Endodermal cell (in vitro differentiated cells): ENCODE measurements around the gene FRMPD4. TPM values are rescaled to one million over a fixed set of nuclear protein-coding genes. Genes with fewer than 3 reads are reported as not detected.

Experiments
- DNase-seq: peaks from one replicate; pipeline ENCODE4 v3.0.0-alpha.2; 2017
- H3K27ac ChIP-seq: 2 replicates; pipeline ENCODE4 v1.5.1; 2013; ENCODE audit warnings: mild to moderate bottlenecking, low read depth, low read length, moderate library complexity
- H3K27me3 ChIP-seq: 2 replicates; pipeline ENCODE4 v1.6.1; 2013; ENCODE audit warnings: mild to moderate bottlenecking, low read length, moderate library complexity; ENCODE audit not compliant: insufficient read depth, control insufficient read depth, poor library complexity, severe bottlenecking
- H3K36me3 ChIP-seq: 2 replicates; pipeline ENCODE4 v1.7.0; 2013; ENCODE audit warnings: mild to moderate bottlenecking, low read length, moderate library complexity; ENCODE audit not compliant: control insufficient read depth, insufficient read depth
- H3K4me1 ChIP-seq: one replicate; pipeline ENCODE4 v1.7.0; 2013; ENCODE audit warnings: low read length; ENCODE audit not compliant: control insufficient read depth, insufficient read depth
- H3K4me3 ChIP-seq: 2 replicates; pipeline ENCODE4 v1.5.1; 2013; ENCODE audit warnings: mild to moderate bottlenecking, low read length, moderate library complexity
- H3K9ac ChIP-seq: 2 replicates; pipeline ENCODE4 v1.6.1; 2013; ENCODE audit warnings: mild to moderate bottlenecking, low read length, moderate library complexity; ENCODE audit not compliant: poor library complexity, severe bottlenecking; ENCODE audit errors: extremely low read depth
- H3K9me3 ChIP-seq: 2 replicates; pipeline ENCODE4 v1.6.1; 2013; ENCODE audit warnings: mild to moderate bottlenecking, low read length, moderate library complexity; ENCODE audit not compliant: control insufficient read depth
- H3K27ac Mint-ChIP-seq: 2 replicates; pipeline ENCODE4 v1.8.0; 2020; ENCODE audit warnings: mixed read lengths
- H3K27me3 Mint-ChIP-seq: 2 replicates; pipeline ENCODE4 v1.8.0; 2021; ENCODE audit warnings: mild to moderate bottlenecking, mixed read lengths; ENCODE audit not compliant: insufficient read depth
- H3K36me3 Mint-ChIP-seq: 2 replicates; pipeline ENCODE4 v1.8.0; 2020; ENCODE audit warnings: low read depth, mixed read lengths
- H3K4me1 Mint-ChIP-seq: 2 replicates; pipeline ENCODE4 v1.8.0; 2020; ENCODE audit warnings: mixed read lengths
- H3K4me3 Mint-ChIP-seq: 2 replicates; pipeline ENCODE4 v1.8.0; 2020; ENCODE audit warnings: mild to moderate bottlenecking, moderate library complexity, mixed read lengths
- H3K9me3 Mint-ChIP-seq: 2 replicates; pipeline ENCODE4 v1.8.0; 2020; ENCODE audit warnings: mild to moderate bottlenecking, mixed read lengths
- WGBS, 2 experiments: methylation state at CpG; one replicate each; pipeline versions ENCODE4 v1.1.5 to v1.1.7; 2013; ENCODE audit warnings: missing lambda C conversion rate in 2 of 2, mixed read lengths in 1 of 2; ENCODE audit not compliant: insufficient coverage in 1 of 2, insufficient read length in 1 of 2; 5-methylcytosine and 5-hydroxymethylcytosine counted together
- total RNA-seq, 2 donors: library from RNA; stranded (reverse); fragmentation: NEBNext Ultra II Directional in 1 of 2; extraction: Animal tissue kit (Norgen Biotek cat#: 25700) in 1 of 2; gene quantifications; 2 replicates in 1 of 2; 3 replicates in 1 of 2; pipeline ENCODE4 v1.2.1, GENCODE V29; 2021
- TF ChIP-seq, protein P1 (sequence below): fragments of 200-600 bp; sonication (generic); conservative IDR thresholded peaks from 2 replicates; pipeline ENCODE4 v1.5.0; 2021; ENCODE audit warnings: antibody characterized with exemption, mild to moderate bottlenecking

FRMPD4 gene
- total RNA-seq, 2 donors from 2014 or later, result 0.09 to 0.81 TPM

DNA sequence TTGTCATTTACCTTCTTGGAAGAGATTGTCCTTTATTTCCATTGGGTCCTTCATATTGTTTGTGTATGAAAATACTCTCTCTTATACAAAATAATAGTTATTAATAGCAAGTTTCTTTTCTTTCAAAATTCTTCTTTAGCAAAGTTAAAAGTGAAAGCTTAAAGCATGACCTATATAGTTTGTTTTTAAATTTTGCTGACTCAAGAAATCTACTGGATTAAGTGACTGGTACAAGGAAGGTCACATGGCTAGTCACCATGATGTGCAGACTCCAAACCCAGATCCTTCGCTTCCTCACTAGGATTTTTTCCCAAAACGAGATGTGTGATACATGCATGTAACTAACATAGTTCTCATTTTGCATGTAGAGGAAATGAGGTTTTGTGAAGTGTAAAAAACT, 322.7 kb downstream of the FRMPD4 start:
- TF ChIP-seq, protein P1, sequence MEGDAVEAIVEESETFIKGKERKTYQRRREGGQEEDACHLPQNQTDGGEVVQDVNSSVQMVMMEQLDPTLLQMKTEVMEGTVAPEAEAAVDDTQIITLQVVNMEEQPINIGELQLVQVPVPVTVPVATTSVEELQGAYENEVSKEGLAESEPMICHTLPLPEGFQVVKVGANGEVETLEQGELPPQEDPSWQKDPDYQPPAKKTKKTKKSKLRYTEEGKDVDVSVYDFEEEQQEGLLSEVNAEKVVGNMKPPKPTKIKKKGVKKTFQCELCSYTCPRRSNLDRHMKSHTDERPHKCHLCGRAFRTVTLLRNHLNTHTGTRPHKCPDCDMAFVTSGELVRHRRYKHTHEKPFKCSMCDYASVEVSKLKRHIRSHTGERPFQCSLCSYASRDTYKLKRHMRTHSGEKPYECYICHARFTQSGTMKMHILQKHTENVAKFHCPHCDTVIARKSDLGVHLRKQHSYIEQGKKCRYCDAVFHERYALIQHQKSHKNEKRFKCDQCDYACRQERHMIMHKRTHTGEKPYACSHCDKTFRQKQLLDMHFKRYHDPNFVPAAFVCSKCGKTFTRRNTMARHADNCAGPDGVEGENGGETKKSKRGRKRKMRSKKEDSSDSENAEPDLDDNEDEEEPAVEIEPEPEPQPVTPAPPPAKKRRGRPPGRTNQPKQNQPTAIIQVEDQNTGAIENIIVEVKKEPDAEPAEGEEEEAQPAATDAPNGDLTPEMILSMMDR, result no peak
- H3K9me3 Mint-ChIP-seq, result peaks cover 5% of the 10 kb centered on the region
- no peak overlapping the region for H3K27ac Mint-ChIP-seq
- no peaks in the 10 kb centered on the region for H3K27me3 Mint-ChIP-seq
- Histone ChIP-seq H3K27ac (no peak overlapping the region), H3K9me3 (no peaks in the 10 kb centered on the region), H3K27me3 (no peaks in the 10 kb centered on the region), H3K4me1 (no peaks in the 10 kb centered on the region), H3K9ac (no peak overlapping the region), H3K4me3 (no peak overlapping the region), H3K36me3 (no peaks in the 10 kb centered on the region)
- H3K36me3 Mint-ChIP-seq, result no peaks in the 10 kb centered on the region
- WGBS, 2 experiments, result 91% methylated on average over 2 of the region's 2 CpGs; no CpG with 5 or more reads in 1 of the 2 experiments
- H3K4me3 Mint-ChIP-seq, result no peak overlapping the region
- peaks cover 17% of the 10 kb centered on the region for H3K4me1 Mint-ChIP-seq
- DNase-seq, result no peak

DNA sequence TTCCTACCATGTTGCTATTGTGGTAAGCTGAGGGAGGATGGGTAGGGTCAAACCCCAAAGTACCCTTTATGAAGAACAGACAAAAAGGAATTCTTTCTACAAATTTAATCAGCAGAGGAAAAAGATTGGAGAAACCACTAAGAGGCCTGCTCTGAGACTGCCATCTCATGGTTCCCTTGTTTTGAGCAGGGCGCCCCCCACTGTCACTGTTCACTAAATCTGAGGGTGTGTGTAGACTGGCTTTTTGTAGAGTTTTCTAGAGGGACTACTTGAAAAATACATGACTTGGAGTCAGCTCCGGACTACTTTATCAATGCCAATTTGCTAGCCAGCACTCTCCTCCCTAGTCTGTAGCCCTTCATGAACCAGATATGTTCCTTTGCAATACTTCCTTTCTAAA, 324.8 kb downstream of the FRMPD4 start:
- Histone ChIP-seq H3K9me3 (no peaks in the 10 kb centered on the region), H3K4me1 (no peaks in the 10 kb centered on the region), H3K36me3 (no peaks in the 10 kb centered on the region), H3K9ac (no peak overlapping the region), H3K27me3 (no peaks in the 10 kb centered on the region), H3K27ac (no peak overlapping the region), H3K4me3 (no peak overlapping the region)
- Mint-ChIP-seq H3K9me3 (peaks cover 5% of the 10 kb centered on the region), H3K27me3 (no peaks in the 10 kb centered on the region), H3K4me1 (peaks cover 14% of the 10 kb centered on the region), H3K36me3 (no peaks in the 10 kb centered on the region), H3K27ac (no peak overlapping the region), H3K4me3 (no peak overlapping the region)
- DNase-seq, result peak; percentile 52
- TF ChIP-seq, protein P1, result peak; percentile 35
- 100% methylated on average over 2 of the region's 2 CpGs; no CpG with 5 or more reads in 1 of the 2 experiments for WGBS, 2 experiments

DNA sequence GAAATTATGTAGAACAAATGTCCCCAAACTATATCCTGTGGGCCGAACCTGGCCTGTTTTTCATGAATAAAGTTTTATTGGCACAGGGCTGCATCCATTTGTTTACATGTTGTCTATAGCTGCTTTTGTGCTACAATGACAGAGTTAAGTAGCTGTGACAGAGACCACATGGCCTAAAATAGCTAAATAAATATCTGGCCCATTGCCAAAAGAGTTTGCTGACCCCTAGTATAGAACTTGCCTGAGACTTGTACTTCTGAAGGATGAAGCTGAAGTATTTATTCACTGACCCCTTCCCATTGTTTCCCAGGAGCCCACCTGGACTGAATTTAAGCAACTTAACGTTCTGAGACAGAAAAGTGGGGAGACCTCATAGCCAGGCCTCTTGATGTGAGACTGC, 325.6 kb downstream of the FRMPD4 start:
- H3K4me1 Mint-ChIP-seq, result peaks cover 14% of the 10 kb centered on the region
- no peaks in the 10 kb centered on the region for H3K27me3 Mint-ChIP-seq
- DNase-seq, result no peak
- Histone ChIP-seq H3K4me3 (no peak overlapping the region), H3K4me1 (no peaks in the 10 kb centered on the region), H3K27ac (no peak overlapping the region), H3K36me3 (no peaks in the 10 kb centered on the region), H3K9ac (no peak overlapping the region), H3K9me3 (no peaks in the 10 kb centered on the region), H3K27me3 (no peaks in the 10 kb centered on the region)
- TF ChIP-seq, protein P1, result no peak
- H3K36me3 Mint-ChIP-seq, result no peaks in the 10 kb centered on the region
- no peak overlapping the region for H3K27ac Mint-ChIP-seq
- H3K9me3 Mint-ChIP-seq, result peaks cover 5% of the 10 kb centered on the region
- no peak overlapping the region for H3K4me3 Mint-ChIP-seq
- WGBS, 2 experiments, result 92% methylated on average over 2 of the region's 2 CpGs; no CpG with 5 or more reads in 1 of the 2 experiments
